ENCODE measurements around the gene TRDN.

DNA sequence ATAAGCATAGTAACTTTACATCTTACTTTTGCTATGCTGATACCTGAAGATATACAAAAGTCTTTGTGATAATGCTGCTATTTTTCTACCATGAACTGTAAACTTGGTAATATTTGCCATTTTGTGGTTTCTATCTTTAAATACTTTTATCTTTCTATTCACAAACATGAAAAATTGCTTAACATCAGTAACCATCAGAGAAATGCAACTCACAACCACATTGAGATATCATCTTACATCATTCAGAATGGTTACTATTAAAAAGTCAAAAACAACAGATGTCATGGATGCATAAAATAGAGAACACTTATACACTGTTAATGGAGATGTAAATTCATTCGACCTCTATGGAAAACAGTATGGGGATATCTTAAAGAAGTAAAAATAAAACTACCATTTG, 112.0 kb downstream of the TRDN start:
- TF ChIP-seq, protein P1, sequence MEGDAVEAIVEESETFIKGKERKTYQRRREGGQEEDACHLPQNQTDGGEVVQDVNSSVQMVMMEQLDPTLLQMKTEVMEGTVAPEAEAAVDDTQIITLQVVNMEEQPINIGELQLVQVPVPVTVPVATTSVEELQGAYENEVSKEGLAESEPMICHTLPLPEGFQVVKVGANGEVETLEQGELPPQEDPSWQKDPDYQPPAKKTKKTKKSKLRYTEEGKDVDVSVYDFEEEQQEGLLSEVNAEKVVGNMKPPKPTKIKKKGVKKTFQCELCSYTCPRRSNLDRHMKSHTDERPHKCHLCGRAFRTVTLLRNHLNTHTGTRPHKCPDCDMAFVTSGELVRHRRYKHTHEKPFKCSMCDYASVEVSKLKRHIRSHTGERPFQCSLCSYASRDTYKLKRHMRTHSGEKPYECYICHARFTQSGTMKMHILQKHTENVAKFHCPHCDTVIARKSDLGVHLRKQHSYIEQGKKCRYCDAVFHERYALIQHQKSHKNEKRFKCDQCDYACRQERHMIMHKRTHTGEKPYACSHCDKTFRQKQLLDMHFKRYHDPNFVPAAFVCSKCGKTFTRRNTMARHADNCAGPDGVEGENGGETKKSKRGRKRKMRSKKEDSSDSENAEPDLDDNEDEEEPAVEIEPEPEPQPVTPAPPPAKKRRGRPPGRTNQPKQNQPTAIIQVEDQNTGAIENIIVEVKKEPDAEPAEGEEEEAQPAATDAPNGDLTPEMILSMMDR (IDR thresholded peaks at IDR 0.05): no peak
- TF ChIP-seq POLR2A (IDR thresholded peaks at IDR 0.05): no peak
